Neural cell (in vitro differentiated cells): ENCODE data around the gene PLXDC1. TPM values are rescaled to one million over a fixed set of nuclear protein-coding genes. Genes with fewer than 3 reads are reported as not detected.

Experiments used
- H2AFZ ChIP-seq: fragments of 200-600, 300-800 bp; sonication (generic), shearing (Covaris generic); 2 replicates; pipeline ENCODE4 v1.6.0; 2014; ENCODE audit warnings: low read depth, mild to moderate bottlenecking, antibody characterized with exemption, low read length, moderate library complexity
- H3F3A ChIP-seq: fragments of 200-600 bp; shearing (Covaris generic); 2 replicates; pipeline ENCODE4 v1.6.1; 2016; ENCODE audit warnings: mild to moderate bottlenecking, moderate library complexity, mixed read lengths, antibody characterized with exemption, low read length; ENCODE audit not compliant: insufficient read depth, poor library complexity, severe bottlenecking
- H3K27ac ChIP-seq: fragments of 200-600, 300-800 bp; sonication (generic), shearing (Covaris generic); 2 replicates; pipeline ENCODE4 v1.5.1; 2014; ENCODE audit warnings: mild to moderate bottlenecking, low read length, moderate library complexity
- H3K27me3 ChIP-seq: fragments of 300-800, 200-600 bp; sonication (generic), shearing (Covaris generic); 2 replicates; pipeline ENCODE4 v1.6.0; 2014; ENCODE audit warnings: mild to moderate bottlenecking, low read depth, low read length, moderate library complexity; ENCODE audit not compliant: insufficient read depth
- H3K36me3 ChIP-seq: fragments of 300-800, 200-600 bp; sonication (generic), shearing (Covaris generic); 2 replicates; pipeline ENCODE4 v1.5.1; 2014; ENCODE audit warnings: mild to moderate bottlenecking, antibody characterized with exemption, low read length, moderate library complexity; ENCODE audit not compliant: insufficient read depth
- H3K4me2 ChIP-seq: fragments of 300-800, 200-600 bp; sonication (generic), shearing (Covaris generic); 2 replicates; pipeline ENCODE4 v1.6.0; 2014; ENCODE audit warnings: mild to moderate bottlenecking, low read length
- H3K4me3 ChIP-seq: fragments of 300-800, 200-600 bp; sonication (generic), shearing (Covaris generic); 2 replicates; pipeline ENCODE4 v1.5.1; 2014; ENCODE audit warnings: mild to moderate bottlenecking, low read length, moderate library complexity
- H3K79me2 ChIP-seq: fragments of 200-600 bp; shearing (Covaris generic); replicated peaks from 2 replicates; pipeline ENCODE4 v1.6.0; 2014; ENCODE audit warnings: mild to moderate bottlenecking, low read length, moderate library complexity; ENCODE audit not compliant: insufficient read depth
- H3K9ac ChIP-seq: fragments of 300-800, 200-600 bp; sonication (generic), shearing (Covaris generic); 2 replicates; pipeline ENCODE4 v1.6.1; 2016; ENCODE audit warnings: mild to moderate bottlenecking, low read length, mixed read lengths
- H3K9me2 ChIP-seq: fragments of 200-600 bp; shearing (Covaris generic); 2 replicates; pipeline ENCODE4 v1.6.1; 2016; ENCODE audit warnings: mild to moderate bottlenecking, low read length, mixed read lengths; ENCODE audit not compliant: insufficient read depth
- H3K9me3 ChIP-seq: fragments of 200-600, 300-800 bp; sonication (generic), shearing (Covaris generic); 2 replicates; pipeline ENCODE4 v1.6.1; 2016; ENCODE audit warnings: mild to moderate bottlenecking, mixed run types, low read length, moderate library complexity, mixed read lengths
- H4K20me1 ChIP-seq: fragments of 200-600 bp; shearing (Covaris generic); 2 replicates; pipeline ENCODE4 v1.6.1; 2016; ENCODE audit warnings: mild to moderate bottlenecking, mixed run types; ENCODE audit not compliant: insufficient read depth
- CTCF ChIP-seq: fragments of 450-650 bp; IDR thresholded peaks from 2 replicates; pipeline ENCODE4 v1.5.1; 2014; ENCODE audit warnings: antibody characterized with exemption, mild to moderate bottlenecking, moderate library complexity; ENCODE audit not compliant: poor library complexity, severe bottlenecking
- EP300 ChIP-seq: fragments of 450-650 bp; conservative IDR thresholded peaks from 2 replicates; pipeline ENCODE4 v1.6.1; 2014; ENCODE audit warnings: antibody characterized with exemption, mild to moderate bottlenecking, moderate library complexity; ENCODE audit not compliant: poor library complexity, severe bottlenecking
- EZH2 ChIP-seq: fragments of 200-600, 300-800 bp; shearing (Covaris generic), sonication (generic); IDR thresholded peaks from 2 replicates; pipeline ENCODE4 v1.6.1; 2014; ENCODE audit warnings: antibody characterized with exemption, low read length, borderline replicate concordance, mild to moderate bottlenecking; ENCODE audit not compliant: insufficient read depth, poor library complexity, severe bottlenecking
- MXI1 ChIP-seq: fragments of 450-650 bp; conservative IDR thresholded peaks from 2 replicates; pipeline ENCODE4 v1.6.1; 2014; ENCODE audit warnings: antibody characterized with exemption, mild to moderate bottlenecking; ENCODE audit not compliant: poor library complexity, severe bottlenecking
- POLR2AphosphoS5 ChIP-seq: IDR thresholded peaks from 2 replicates; pipeline ENCODE4 v1.6.1; 2012
- RAD21 ChIP-seq: fragments of 450-650 bp; conservative IDR thresholded peaks from 2 replicates; pipeline ENCODE4 v1.6.1; 2014; ENCODE audit warnings: antibody characterized with exemption, mild to moderate bottlenecking, moderate library complexity
- REST ChIP-seq: IDR thresholded peaks from 2 replicates; pipeline ENCODE4 v1.6.1; 2012; ENCODE audit warnings: borderline replicate concordance
- SMC3 ChIP-seq: fragments of 450-650 bp; conservative IDR thresholded peaks from 2 replicates; pipeline ENCODE4 v1.6.1; 2014; ENCODE audit warnings: antibody characterized with exemption, mild to moderate bottlenecking, moderate library complexity; ENCODE audit not compliant: poor library complexity
- TAF1 ChIP-seq: IDR thresholded peaks from 2 replicates; pipeline ENCODE4 v1.6.1; 2012; ENCODE audit warnings: low read depth
- polyA plus RNA-seq: library from polyadenylated mRNA; depleted of rRNA; stranded (reverse); fragments of >200 nt; gene quantifications from 2 replicates; pipeline ENCODE4 v1.2.3, GENCODE V29; 2014

Gene PLXDC1
- polyA plus RNA-seq, 1 donor from 2014 or later: 10.0 TPM

- Histone ChIP-seq H2AFZ (no peak overlapping the region), H3K79me2 (no peaks in the 10 kb centered on the region), H3K4me2 (no peak overlapping the region), H3K9me2 (no peaks in the 10 kb centered on the region), H3K4me3 (no peak overlapping the region), H3K27ac (no peak overlapping the region), H3K27me3 (no peaks in the 10 kb centered on the region), H3K36me3 (peaks cover 6% of the 10 kb centered on the region), H3F3A (no peaks in the 10 kb centered on the region), H3K9me3 (no peaks in the 10 kb centered on the region), H3K9ac (no peak overlapping the region), H4K20me1 (no peaks in the 10 kb centered on the region)
- TF ChIP-seq REST (no peak), EZH2 (no peak), RAD21 (no peak), POLR2AphosphoS5 (no peak), MXI1 (no peak), CTCF (no peak), EP300 (no peak), SMC3 (no peak), TAF1 (no peak)
Measured at GRCh38 chr17:39187152-39187830, 35.9 kb upstream of the PLXDC1 start.

- Histone ChIP-seq H2AFZ (no peak overlapping the region), H3K27ac (no peak overlapping the region), H3K9ac (no peak overlapping the region), H3K9me3 (no peaks in the 10 kb centered on the region), H3K9me2 (no peaks in the 10 kb centered on the region), H3K4me3 (no peak overlapping the region), H3K4me2 (no peak overlapping the region), H3K36me3 (peaks cover 6% of the 10 kb centered on the region), H4K20me1 (no peaks in the 10 kb centered on the region), H3K27me3 (no peaks in the 10 kb centered on the region), H3K79me2 (no peaks in the 10 kb centered on the region), H3F3A (no peaks in the 10 kb centered on the region)
- TF ChIP-seq EP300 (no peak), MXI1 (no peak), RAD21 (no peak), EZH2 (no peak), CTCF (no peak), SMC3 (no peak), REST (no peak), TAF1 (no peak), POLR2AphosphoS5 (no peak)
Measured at GRCh38 chr17:39186481-39187002, 35.1 kb upstream of the PLXDC1 start.
